Peyer's patch (tissue), 4 donors: ENCODE data around the gene ELMO1.

Experiments
- POLR2A ChIP-seq, 2 donors: fragments of 450-650 bp; IDR thresholded peaks; one replicate each; pipeline ENCODE4 v1.5.1; 2017; ENCODE audit warnings: antibody characterized with exemption in 2 of 2, mild to moderate bottlenecking in 2 of 2, moderate library complexity in 2 of 2
- TF ChIP-seq, protein P1 (sequence below), 6 experiments: fragments of 450-650 bp in 4 of 6; fragments of 200-600 bp in 2 of 6; sonication (generic) in 1 of 6; IDR thresholded peaks; one replicate each; pipeline ENCODE4 v1.5.1; 2017 to 2019; ENCODE audit warnings: antibody characterized with exemption in 6 of 6, mild to moderate bottlenecking in 3 of 6, moderate library complexity in 1 of 6

DNA sequence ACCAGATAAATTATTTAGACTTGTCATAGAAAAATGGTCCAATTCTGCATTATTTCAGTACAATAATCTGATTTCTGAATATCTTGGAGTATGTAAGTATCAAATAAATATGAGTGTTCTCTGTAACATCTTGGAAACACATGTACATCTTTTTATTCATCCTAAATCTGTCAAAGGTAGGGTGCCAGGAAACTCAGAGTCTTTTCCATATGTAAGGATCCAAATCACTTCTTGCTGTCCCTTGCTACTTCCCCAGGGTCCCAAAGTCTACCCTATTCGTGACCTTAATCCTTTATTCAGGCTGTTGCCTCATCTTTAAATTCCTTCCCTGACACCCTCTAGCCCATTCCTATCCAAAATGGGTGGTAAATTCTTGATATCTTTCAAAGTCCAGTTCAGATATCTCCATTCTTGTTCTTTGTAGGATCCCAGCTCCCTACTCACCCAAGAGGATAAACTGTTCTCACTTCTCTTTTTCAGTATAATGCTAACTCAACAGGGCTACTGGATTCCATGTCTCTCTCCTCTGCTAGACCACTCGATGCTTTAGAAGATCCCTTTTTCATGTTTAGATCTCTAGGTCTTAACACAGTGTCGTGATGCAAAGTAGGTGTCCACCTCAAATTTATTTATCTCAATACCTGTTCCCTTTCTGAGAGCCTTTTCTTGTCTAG is 493.1 kb downstream of the ELMO1 start:
- TF ChIP-seq, protein P1, sequence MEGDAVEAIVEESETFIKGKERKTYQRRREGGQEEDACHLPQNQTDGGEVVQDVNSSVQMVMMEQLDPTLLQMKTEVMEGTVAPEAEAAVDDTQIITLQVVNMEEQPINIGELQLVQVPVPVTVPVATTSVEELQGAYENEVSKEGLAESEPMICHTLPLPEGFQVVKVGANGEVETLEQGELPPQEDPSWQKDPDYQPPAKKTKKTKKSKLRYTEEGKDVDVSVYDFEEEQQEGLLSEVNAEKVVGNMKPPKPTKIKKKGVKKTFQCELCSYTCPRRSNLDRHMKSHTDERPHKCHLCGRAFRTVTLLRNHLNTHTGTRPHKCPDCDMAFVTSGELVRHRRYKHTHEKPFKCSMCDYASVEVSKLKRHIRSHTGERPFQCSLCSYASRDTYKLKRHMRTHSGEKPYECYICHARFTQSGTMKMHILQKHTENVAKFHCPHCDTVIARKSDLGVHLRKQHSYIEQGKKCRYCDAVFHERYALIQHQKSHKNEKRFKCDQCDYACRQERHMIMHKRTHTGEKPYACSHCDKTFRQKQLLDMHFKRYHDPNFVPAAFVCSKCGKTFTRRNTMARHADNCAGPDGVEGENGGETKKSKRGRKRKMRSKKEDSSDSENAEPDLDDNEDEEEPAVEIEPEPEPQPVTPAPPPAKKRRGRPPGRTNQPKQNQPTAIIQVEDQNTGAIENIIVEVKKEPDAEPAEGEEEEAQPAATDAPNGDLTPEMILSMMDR (IDR thresholded peaks at IDR 0.05) = no peak
- TF ChIP-seq POLR2A (IDR thresholded peaks at IDR 0.05) = no peak
